Esophagus muscularis mucosa (tissue), 4 donors: ENCODE results near the gene NFATC3.

Experiments used
- CTCF ChIP-seq, 3 experiments: fragments of 200-600 bp in 2 of 3; fragments of 450-650 bp in 1 of 3; sonication (generic) in 2 of 3; IDR thresholded peaks; one replicate each; pipeline ENCODE4 v1.5.1; 2017 to 2019; ENCODE audit warnings: antibody characterized with exemption in 3 of 3, mild to moderate bottlenecking in 2 of 3, moderate library complexity in 1 of 3
- EP300 ChIP-seq: sonication (generic); formaldehyde crosslinking; IDR thresholded peaks from one replicate; pipeline ENCODE4 v1.6.1; 2017; ENCODE audit warnings: antibody characterized with exemption
- POLR2A ChIP-seq: fragments of 450-650 bp; IDR thresholded peaks from one replicate; pipeline ENCODE4 v1.6.1; 2017; ENCODE audit warnings: antibody characterized with exemption, moderate library complexity, mild to moderate bottlenecking, low read depth
- POLR2AphosphoS5 ChIP-seq, 2 donors: sonication (generic); formaldehyde crosslinking; IDR thresholded peaks; one replicate each; pipeline ENCODE4 v1.6.1; 2017; ENCODE audit warnings: antibody characterized with exemption in 2 of 2

- TF ChIP-seq POLR2A = no peak
- no peak for TF ChIP-seq CTCF (IDR thresholded peaks at IDR 0.05)
- no peak for TF ChIP-seq POLR2AphosphoS5 (IDR thresholded peaks at IDR 0.05)
- no peak for TF ChIP-seq EP300
Measured at GRCh38 chr16:68230956-68231355, 145.8 kb downstream of the NFATC3 start.
